H9 (cell line): ENCODE measurements around the gene BCKDHA. TPM values are rescaled to one million over a fixed set of nuclear protein-coding genes. Genes with fewer than 3 reads are reported as not detected.

Experiments
- DNase-seq: peaks from one replicate; pipeline ENCODE4 v3.0.0-alpha.2; 2017
- H2AFZ ChIP-seq: one replicate; pipeline ENCODE4 v1.6.1; 2013; ENCODE audit warnings: mild to moderate bottlenecking, low read length, control low read depth, moderate library complexity
- H2AK5ac ChIP-seq: 2 replicates; pipeline ENCODE4 v1.6.1; 2013; ENCODE audit warnings: low read length, control low read depth, mixed read lengths; ENCODE audit not compliant: insufficient read length
- H2BK120ac ChIP-seq: one replicate; pipeline ENCODE4 v1.6.1; 2013; ENCODE audit warnings: low read depth, mild to moderate bottlenecking, low read length, control low read depth, inconsistent platforms; ENCODE audit not compliant: poor library complexity, severe bottlenecking
- H2BK12ac ChIP-seq: 2 replicates; pipeline ENCODE4 v1.6.1; 2013; ENCODE audit warnings: low read length, control low read depth, mixed read lengths, low read depth; ENCODE audit not compliant: insufficient read length
- H2BK15ac ChIP-seq: 2 replicates; pipeline ENCODE4 v1.6.1; 2013; ENCODE audit warnings: low read depth, low read length, control low read depth
- H2BK20ac ChIP-seq: one replicate; pipeline ENCODE4 v1.6.1; 2013; ENCODE audit warnings: low read depth, mild to moderate bottlenecking, low read length, control low read depth, inconsistent platforms; ENCODE audit not compliant: poor library complexity, severe bottlenecking
- H2BK5ac ChIP-seq: 2 replicates; pipeline ENCODE4 v1.6.1; 2013; ENCODE audit warnings: low read length, control low read depth, mixed read lengths; ENCODE audit not compliant: insufficient read length
- H3K14ac ChIP-seq: 2 replicates; pipeline ENCODE4 v1.6.1; 2013; ENCODE audit warnings: low read length, control low read depth; ENCODE audit not compliant: insufficient read depth
- H3K18ac ChIP-seq: 2 replicates; pipeline ENCODE4 v1.6.1; 2013; ENCODE audit warnings: low read depth, mild to moderate bottlenecking, mixed read lengths, low read length, control low read depth; ENCODE audit not compliant: insufficient read length
- H3K23ac ChIP-seq: 2 replicates; pipeline ENCODE4 v1.6.1; 2013; ENCODE audit warnings: low read length, control low read depth, mixed read lengths, low read depth; ENCODE audit not compliant: insufficient read length
- H3K23me2 ChIP-seq: 2 replicates; pipeline ENCODE4 v1.6.1; 2013; ENCODE audit warnings: low read depth, mild to moderate bottlenecking, mixed read lengths, low read length, control low read depth; ENCODE audit not compliant: insufficient read length, poor library complexity, severe bottlenecking
- H3K27ac ChIP-seq: 2 replicates; pipeline ENCODE4 v1.5.1; 2013; ENCODE audit warnings: low read length, control low read depth, mixed read lengths, low read depth; ENCODE audit not compliant: insufficient read length
- H3K27me3 ChIP-seq: 2 replicates; pipeline ENCODE4 v1.6.1; 2013; ENCODE audit warnings: low read length, control low read depth, inconsistent platforms; ENCODE audit not compliant: insufficient read depth
- H3K4ac ChIP-seq: 2 replicates; pipeline ENCODE4 v1.6.1; 2013; ENCODE audit warnings: low read depth, mild to moderate bottlenecking, control low read depth, inconsistent platforms, low read length, moderate library complexity
- H3K4me1 ChIP-seq: 2 replicates; pipeline ENCODE4 v1.6.1; 2013; ENCODE audit warnings: low read length, control low read depth, inconsistent platforms; ENCODE audit not compliant: insufficient read depth
- H3K4me2 ChIP-seq: 2 replicates; pipeline ENCODE4 v1.6.1; 2013; ENCODE audit warnings: low read length, control low read depth, mixed read lengths; ENCODE audit not compliant: insufficient read length, insufficient read depth
- H3K56ac ChIP-seq: 2 replicates; pipeline ENCODE4 v1.6.1; 2013; ENCODE audit warnings: low read depth, mild to moderate bottlenecking, mixed read lengths, low read length, control low read depth; ENCODE audit not compliant: insufficient read length
- H3K79me1 ChIP-seq: 2 replicates; pipeline ENCODE4 v1.6.1; 2013; ENCODE audit warnings: low read depth, mild to moderate bottlenecking, moderate library complexity, low read length, control low read depth, inconsistent platforms; ENCODE audit not compliant: insufficient read depth, poor library complexity, severe bottlenecking
- H3K79me2 ChIP-seq: 2 replicates; pipeline ENCODE4 v1.6.1; 2013; ENCODE audit warnings: low read length, control low read depth, inconsistent platforms; ENCODE audit not compliant: insufficient read depth
- H3K9ac ChIP-seq: 2 replicates; pipeline ENCODE4 v1.6.1; 2013; ENCODE audit warnings: low read length, control low read depth, mixed read lengths; ENCODE audit not compliant: insufficient read length; ENCODE audit errors: extremely low read depth
- H3K9me3 ChIP-seq: one replicate; pipeline ENCODE4 v1.6.1; 2013; ENCODE audit warnings: low read depth, low read length, inconsistent platforms; ENCODE audit not compliant: control insufficient read depth
- H3T11ph ChIP-seq: one replicate; pipeline ENCODE4 v1.6.1; 2013; ENCODE audit warnings: mild to moderate bottlenecking, low read length, control low read depth, inconsistent platforms
- H4K20me1 ChIP-seq: one replicate; pipeline ENCODE4 v1.6.1; 2013; ENCODE audit not compliant: control insufficient read depth, insufficient read length, insufficient read depth
- H4K5ac ChIP-seq: 2 replicates; pipeline ENCODE4 v1.6.1; 2013; ENCODE audit warnings: low read depth, mild to moderate bottlenecking, mixed read lengths, low read length, control low read depth; ENCODE audit not compliant: insufficient read length
- H4K8ac ChIP-seq: replicated peaks from 2 replicates; pipeline ENCODE4 v1.6.1; 2013; ENCODE audit warnings: low read length, control low read depth, mixed read lengths, low read depth; ENCODE audit not compliant: insufficient read length
- H4K91ac ChIP-seq: 2 replicates; pipeline ENCODE4 v1.6.1; 2013; ENCODE audit warnings: low read depth, mild to moderate bottlenecking, moderate library complexity, mixed read lengths, low read length, control low read depth; ENCODE audit not compliant: insufficient read length
- H3K27ac Mint-ChIP-seq, 3 experiments: 2 replicates in 2 of 3; 3 replicates in 1 of 3; pipeline ENCODE4 v1.8.0; 2020 to 2021; ENCODE audit warnings: mixed read lengths in 3 of 3, mild to moderate bottlenecking in 1 of 3, moderate library complexity in 1 of 3
- H3K27me3 Mint-ChIP-seq: 2 replicates; pipeline ENCODE4 v1.8.0; 2021; ENCODE audit warnings: low read depth, mild to moderate bottlenecking, moderate library complexity, mixed read lengths
- H3K36me3 Mint-ChIP-seq, 3 experiments: 2 replicates in 2 of 3; 3 replicates in 1 of 3; pipeline ENCODE4 v1.8.0; 2020 to 2021; ENCODE audit warnings: low read depth in 3 of 3, mixed read lengths in 3 of 3; ENCODE audit not compliant: insufficient read depth in 1 of 3
- H3K4me1 Mint-ChIP-seq, 2 experiments: 2 replicates each; pipeline ENCODE4 v1.8.0; 2020; ENCODE audit warnings: mixed read lengths in 2 of 2
- H3K4me3 Mint-ChIP-seq, 2 experiments: 2 replicates in 1 of 2; 3 replicates in 1 of 2; pipeline ENCODE4 v1.8.0; 2020 to 2021; ENCODE audit warnings: mild to moderate bottlenecking in 2 of 2, mixed read lengths in 2 of 2, moderate library complexity in 1 of 2
- H3K9me3 Mint-ChIP-seq, 2 experiments: 2 replicates in 1 of 2; 3 replicates in 1 of 2; pipeline ENCODE4 v1.8.0; 2020; ENCODE audit warnings: mild to moderate bottlenecking in 2 of 2, mixed read lengths in 2 of 2, moderate library complexity in 1 of 2
- WGBS: extraction: QIAGEN DNeasy Blood & Tissue Kit; methylation state at CpG from one replicate; pipeline ENCODE4 v1.1.7; 2013; ENCODE audit warnings: missing lambda C conversion rate, low lambda C conversion rate, mixed read lengths; ENCODE audit not compliant: insufficient read length; ENCODE audit errors: extremely low coverage; 5-methylcytosine and 5-hydroxymethylcytosine counted together
- total RNA-seq: library from RNA; stranded (reverse); gene quantifications from 2 replicates; pipeline ENCODE4 v1.2.1, GENCODE V29; 2021
- TF ChIP-seq, protein P1 (sequence below): fragments of 200-600 bp; sonication (generic); conservative IDR thresholded peaks from 3 replicates; pipeline ENCODE4 v1.8.0; 2021; ENCODE audit warnings: antibody characterized with exemption, mild to moderate bottlenecking

Gene BCKDHA
- total RNA-seq, 1 experiment from 2014 or later, result 21.1 TPM

DNA sequence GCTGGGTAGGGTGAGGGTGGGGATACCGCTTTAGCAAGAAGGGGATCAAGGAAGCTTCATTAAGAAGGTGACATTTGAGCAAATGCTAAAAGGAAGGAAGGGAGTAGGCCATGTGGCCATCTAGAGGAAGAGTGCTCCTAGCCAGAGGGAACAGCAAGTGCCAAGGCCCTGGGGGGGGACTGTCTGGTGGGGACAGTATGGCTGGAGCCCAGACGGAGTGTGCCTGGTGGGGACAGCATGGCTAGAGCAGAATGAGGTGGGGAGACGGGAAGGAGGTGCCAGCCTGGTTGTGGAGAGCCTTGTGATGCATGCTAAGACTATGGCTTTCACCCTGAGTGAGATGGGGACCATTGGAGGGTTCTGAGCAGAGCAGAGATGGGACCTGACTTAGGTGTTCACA lies 41.8 kb upstream of the BCKDHA start:
- Histone ChIP-seq H4K20me1 (no peaks in the 10 kb centered on the region), H3T11ph (no peak overlapping the region), H2AFZ (no peak overlapping the region), H3K4me1 (no peaks in the 10 kb centered on the region; the same call in 1 of the 2 replicates), H3K27ac (no peak overlapping the region), H2AK5ac (no peak overlapping the region), H4K91ac (no peak overlapping the region), H3K79me1 (no peaks in the 10 kb centered on the region), H4K8ac (no peak overlapping the region), H2BK120ac (no peak overlapping the region), H3K4me2 (no peak overlapping the region), H3K9ac (no peak overlapping the region), H2BK15ac (no peak overlapping the region), H3K79me2 (no peaks in the 10 kb centered on the region), H2BK5ac (no peak overlapping the region), H3K18ac (no peak overlapping the region), H3K27me3 (peaks cover 8% of the 10 kb centered on the region; the same call in 1 of the 2 replicates), H3K23me2 (peaks cover 24% of the 10 kb centered on the region), H3K9me3 (no peaks in the 10 kb centered on the region), H4K5ac (no peak overlapping the region), H3K14ac (no peak overlapping the region), H2BK12ac (no peak overlapping the region), H2BK20ac (no peak overlapping the region), H3K23ac (no peak overlapping the region), H3K56ac (no peak overlapping the region), H3K4ac (no peak overlapping the region)
- DNase-seq, result no peak
- Mint-ChIP-seq H3K27ac (0 out of 7 replicates have a peak overlapping the region, but pooled peaks of 1 of the 3 experiments have one; percentile 34), H3K36me3 (peaks cover 0 to 10% (median 2%) of the 10 kb centered on the region in 3 experiments; a peak in 4 of 7 replicates), H3K4me1 (peaks cover 17 to 18% of the 10 kb centered on the region in 2 experiments), H3K27me3 (peaks cover 31% of the 10 kb centered on the region), H3K4me3 (peak overlapping the region in 1 of 2 experiments; percentile 43; a peak in 1 of 5 replicates), H3K9me3 (no peaks in the 10 kb centered on the region; a peak in 1 of 5 replicates)
- WGBS, result no CpG with 5 or more reads among the region's 3 CpGs
- TF ChIP-seq, protein P1, sequence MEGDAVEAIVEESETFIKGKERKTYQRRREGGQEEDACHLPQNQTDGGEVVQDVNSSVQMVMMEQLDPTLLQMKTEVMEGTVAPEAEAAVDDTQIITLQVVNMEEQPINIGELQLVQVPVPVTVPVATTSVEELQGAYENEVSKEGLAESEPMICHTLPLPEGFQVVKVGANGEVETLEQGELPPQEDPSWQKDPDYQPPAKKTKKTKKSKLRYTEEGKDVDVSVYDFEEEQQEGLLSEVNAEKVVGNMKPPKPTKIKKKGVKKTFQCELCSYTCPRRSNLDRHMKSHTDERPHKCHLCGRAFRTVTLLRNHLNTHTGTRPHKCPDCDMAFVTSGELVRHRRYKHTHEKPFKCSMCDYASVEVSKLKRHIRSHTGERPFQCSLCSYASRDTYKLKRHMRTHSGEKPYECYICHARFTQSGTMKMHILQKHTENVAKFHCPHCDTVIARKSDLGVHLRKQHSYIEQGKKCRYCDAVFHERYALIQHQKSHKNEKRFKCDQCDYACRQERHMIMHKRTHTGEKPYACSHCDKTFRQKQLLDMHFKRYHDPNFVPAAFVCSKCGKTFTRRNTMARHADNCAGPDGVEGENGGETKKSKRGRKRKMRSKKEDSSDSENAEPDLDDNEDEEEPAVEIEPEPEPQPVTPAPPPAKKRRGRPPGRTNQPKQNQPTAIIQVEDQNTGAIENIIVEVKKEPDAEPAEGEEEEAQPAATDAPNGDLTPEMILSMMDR, result no peak
